ENCODE results near the gene FXYD7. TPM values are rescaled to one million over a fixed set of nuclear protein-coding genes. Genes with fewer than 3 reads are reported as not detected.

Gene FXYD7
- total RNA-seq, 1 experiment from 2014 or later, result 0.71 TPM

DNA sequence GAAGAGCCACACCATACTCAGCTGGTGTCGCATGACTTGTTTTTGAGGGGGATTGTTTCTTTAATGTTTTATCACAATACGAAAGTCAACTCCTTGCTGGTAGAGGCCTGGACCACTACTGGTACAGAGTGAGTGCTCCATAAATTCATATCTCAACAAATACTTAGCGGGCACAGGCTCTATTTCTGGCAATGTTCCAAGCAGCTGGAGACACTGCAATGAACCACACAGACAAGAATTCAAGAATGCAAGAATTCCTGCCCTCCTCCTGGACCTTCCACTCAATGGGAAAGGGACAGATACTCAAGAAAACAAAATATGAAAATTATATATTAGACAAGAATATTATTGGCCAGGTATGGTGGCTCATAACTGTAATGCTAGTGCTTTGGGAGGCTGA lies 6.4 kb downstream of the FXYD7 start:
- H2AFZ ChIP-seq (ENCODE audit: low read depth, low read length, poor library complexity, severe bottlenecking), result no peak overlapping the region
- no peak overlapping the region for H3K9ac ChIP-seq (ENCODE audit: low read length)
- H3K9me2 ChIP-seq (ENCODE audit: insufficient read depth), result no peaks in the 10 kb centered on the region
- ATAC-seq (no peak), DNase-seq (ENCODE audit: low read depth, low spot score) (no peak)
- no TSS peak for BruUV-seq (replicated peaks)
- ChIA-PET RAD21 (ENCODE audit: low non-redundant PET in 1 of 2, low total read pairs in 2 of 2, uncharacterized antibody in 2 of 2, unreplicated experiment in 2 of 2) (no interaction called here), POLR2A (no interaction called here), CTCF (no interaction called here)
- intact Hi-C loops (cut with micrococcal nuclease), result no loop called here
- H3K4me3 ChIP-seq (replicated peaks in 1 of 2; ENCODE audit: low read depth in 1 of 2, low read length in 2 of 2), result no peak overlapping the region
- no peak overlapping the region for H3K4me2 ChIP-seq (ENCODE audit: low read length)
- no peaks in the 10 kb centered on the region for H3K9me3 ChIP-seq (ENCODE audit: control insufficient read depth in 1 of 2, insufficient read depth in 1 of 2, low read depth in 1 of 2, low read length in 2 of 2)
- TF ChIP-seq, protein P1, sequence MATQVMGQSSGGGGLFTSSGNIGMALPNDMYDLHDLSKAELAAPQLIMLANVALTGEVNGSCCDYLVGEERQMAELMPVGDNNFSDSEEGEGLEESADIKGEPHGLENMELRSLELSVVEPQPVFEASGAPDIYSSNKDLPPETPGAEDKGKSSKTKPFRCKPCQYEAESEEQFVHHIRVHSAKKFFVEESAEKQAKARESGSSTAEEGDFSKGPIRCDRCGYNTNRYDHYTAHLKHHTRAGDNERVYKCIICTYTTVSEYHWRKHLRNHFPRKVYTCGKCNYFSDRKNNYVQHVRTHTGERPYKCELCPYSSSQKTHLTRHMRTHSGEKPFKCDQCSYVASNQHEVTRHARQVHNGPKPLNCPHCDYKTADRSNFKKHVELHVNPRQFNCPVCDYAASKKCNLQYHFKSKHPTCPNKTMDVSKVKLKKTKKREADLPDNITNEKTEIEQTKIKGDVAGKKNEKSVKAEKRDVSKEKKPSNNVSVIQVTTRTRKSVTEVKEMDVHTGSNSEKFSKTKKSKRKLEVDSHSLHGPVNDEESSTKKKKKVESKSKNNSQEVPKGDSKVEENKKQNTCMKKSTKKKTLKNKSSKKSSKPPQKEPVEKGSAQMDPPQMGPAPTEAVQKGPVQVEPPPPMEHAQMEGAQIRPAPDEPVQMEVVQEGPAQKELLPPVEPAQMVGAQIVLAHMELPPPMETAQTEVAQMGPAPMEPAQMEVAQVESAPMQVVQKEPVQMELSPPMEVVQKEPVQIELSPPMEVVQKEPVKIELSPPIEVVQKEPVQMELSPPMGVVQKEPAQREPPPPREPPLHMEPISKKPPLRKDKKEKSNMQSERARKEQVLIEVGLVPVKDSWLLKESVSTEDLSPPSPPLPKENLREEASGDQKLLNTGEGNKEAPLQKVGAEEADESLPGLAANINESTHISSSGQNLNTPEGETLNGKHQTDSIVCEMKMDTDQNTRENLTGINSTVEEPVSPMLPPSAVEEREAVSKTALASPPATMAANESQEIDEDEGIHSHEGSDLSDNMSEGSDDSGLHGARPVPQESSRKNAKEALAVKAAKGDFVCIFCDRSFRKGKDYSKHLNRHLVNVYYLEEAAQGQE (IDR thresholded peaks at IDR 0.05; ENCODE audit: low read depth), result no peak
- TF ChIP-seq CBX3 (IDR thresholded peaks at IDR 0.05; ENCODE audit: low read depth) (no peak), EZH2 (IDR thresholded peaks at IDR 0.05) (no peak), RAD21 (IDR thresholded peaks at IDR 0.05; ENCODE audit: low read depth) (no peak), ELF1 (IDR thresholded peaks at IDR 0.05; ENCODE audit: borderline replicate concordance, low read depth) (no peak), SP1 (IDR thresholded peaks at IDR 0.05; ENCODE audit: low read depth) (no peak), EZH2phosphoT487 (IDR thresholded peaks at IDR 0.05; ENCODE audit: borderline replicate concordance) (no peak), FOSL1 (IDR thresholded peaks at IDR 0.05; ENCODE audit: low read depth) (no peak), YY1 (IDR thresholded peaks at IDR 0.05; ENCODE audit: extremely low read depth, insufficient replicate concordance, low read depth, low read length) (no peak), POLR2A (IDR thresholded peaks at IDR 0.05; ENCODE audit: borderline replicate concordance, extremely low read depth, insufficient read depth, insufficient read length) (no peak), TCF7L2 (IDR thresholded peaks at IDR 0.05; ENCODE audit: borderline replicate concordance, extremely low read depth, insufficient read depth, insufficient read length) (no peak)
- TF ChIP-seq, protein P2, sequence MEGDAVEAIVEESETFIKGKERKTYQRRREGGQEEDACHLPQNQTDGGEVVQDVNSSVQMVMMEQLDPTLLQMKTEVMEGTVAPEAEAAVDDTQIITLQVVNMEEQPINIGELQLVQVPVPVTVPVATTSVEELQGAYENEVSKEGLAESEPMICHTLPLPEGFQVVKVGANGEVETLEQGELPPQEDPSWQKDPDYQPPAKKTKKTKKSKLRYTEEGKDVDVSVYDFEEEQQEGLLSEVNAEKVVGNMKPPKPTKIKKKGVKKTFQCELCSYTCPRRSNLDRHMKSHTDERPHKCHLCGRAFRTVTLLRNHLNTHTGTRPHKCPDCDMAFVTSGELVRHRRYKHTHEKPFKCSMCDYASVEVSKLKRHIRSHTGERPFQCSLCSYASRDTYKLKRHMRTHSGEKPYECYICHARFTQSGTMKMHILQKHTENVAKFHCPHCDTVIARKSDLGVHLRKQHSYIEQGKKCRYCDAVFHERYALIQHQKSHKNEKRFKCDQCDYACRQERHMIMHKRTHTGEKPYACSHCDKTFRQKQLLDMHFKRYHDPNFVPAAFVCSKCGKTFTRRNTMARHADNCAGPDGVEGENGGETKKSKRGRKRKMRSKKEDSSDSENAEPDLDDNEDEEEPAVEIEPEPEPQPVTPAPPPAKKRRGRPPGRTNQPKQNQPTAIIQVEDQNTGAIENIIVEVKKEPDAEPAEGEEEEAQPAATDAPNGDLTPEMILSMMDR (IDR thresholded peaks at IDR 0.05 in 2 of 3, conservative IDR thresholded peaks at IDR 0.05 in 1 of 3; ENCODE audit: borderline replicate concordance in 1 of 3, insufficient read depth in 1 of 3, low read depth in 2 of 3, low read length in 2 of 3), result no peak
- TF ChIP-seq, protein P3, sequence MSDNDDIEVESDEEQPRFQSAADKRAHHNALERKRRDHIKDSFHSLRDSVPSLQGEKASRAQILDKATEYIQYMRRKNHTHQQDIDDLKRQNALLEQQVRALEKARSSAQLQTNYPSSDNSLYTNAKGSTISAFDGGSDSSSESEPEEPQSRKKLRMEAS (IDR thresholded peaks at IDR 0.05), result no peak
- TF ChIP-seq, protein P4, sequence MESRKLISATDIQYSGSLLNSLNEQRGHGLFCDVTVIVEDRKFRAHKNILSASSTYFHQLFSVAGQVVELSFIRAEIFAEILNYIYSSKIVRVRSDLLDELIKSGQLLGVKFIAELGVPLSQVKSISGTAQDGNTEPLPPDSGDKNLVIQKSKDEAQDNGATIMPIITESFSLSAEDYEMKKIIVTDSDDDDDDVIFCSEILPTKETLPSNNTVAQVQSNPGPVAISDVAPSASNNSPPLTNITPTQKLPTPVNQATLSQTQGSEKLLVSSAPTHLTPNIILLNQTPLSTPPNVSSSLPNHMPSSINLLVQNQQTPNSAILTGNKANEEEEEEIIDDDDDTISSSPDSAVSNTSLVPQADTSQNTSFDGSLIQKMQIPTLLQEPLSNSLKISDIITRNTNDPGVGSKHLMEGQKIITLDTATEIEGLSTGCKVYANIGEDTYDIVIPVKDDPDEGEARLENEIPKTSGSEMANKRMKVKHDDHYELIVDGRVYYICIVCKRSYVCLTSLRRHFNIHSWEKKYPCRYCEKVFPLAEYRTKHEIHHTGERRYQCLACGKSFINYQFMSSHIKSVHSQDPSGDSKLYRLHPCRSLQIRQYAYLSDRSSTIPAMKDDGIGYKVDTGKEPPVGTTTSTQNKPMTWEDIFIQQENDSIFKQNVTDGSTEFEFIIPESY (IDR thresholded peaks at IDR 0.05; ENCODE audit: extremely low read depth, insufficient replicate concordance, low read length), result no peak
- peaks cover 2% of the 10 kb centered on the region; the same call in 1 of the 2 replicates for H3K79me2 ChIP-seq (ENCODE audit: insufficient read depth, low read length)
- no peaks in the 10 kb centered on the region for H3K27me3 ChIP-seq (ENCODE audit: insufficient read depth, low read length)
- no peak overlapping the region for H3K27ac ChIP-seq (ENCODE audit: low read depth, low read length)
- H3K4me1 ChIP-seq (ENCODE audit: control insufficient read depth in 1 of 2, insufficient read depth in 2 of 2, low read length in 2 of 2), result peaks cover 12 to 40% of the 10 kb centered on the region in 2 experiments
- no peaks in the 10 kb centered on the region for H3K36me3 ChIP-seq (ENCODE audit: control insufficient read depth in 1 of 2, insufficient read depth in 2 of 2, low read length in 2 of 2)
- H4K20me1 ChIP-seq (ENCODE audit: insufficient read depth), result no peaks in the 10 kb centered on the region

All from HCT116 (cell line).